Measurements from ENCODE around the gene TBC1D5. TPM values are rescaled to one million over a fixed set of nuclear protein-coding genes. Genes with fewer than 3 reads are reported as not detected.

TBC1D5 gene
- total and polyA plus RNA-seq, 8 donors, result 47.4 to 74.8 (median 55.3) TPM

DNA sequence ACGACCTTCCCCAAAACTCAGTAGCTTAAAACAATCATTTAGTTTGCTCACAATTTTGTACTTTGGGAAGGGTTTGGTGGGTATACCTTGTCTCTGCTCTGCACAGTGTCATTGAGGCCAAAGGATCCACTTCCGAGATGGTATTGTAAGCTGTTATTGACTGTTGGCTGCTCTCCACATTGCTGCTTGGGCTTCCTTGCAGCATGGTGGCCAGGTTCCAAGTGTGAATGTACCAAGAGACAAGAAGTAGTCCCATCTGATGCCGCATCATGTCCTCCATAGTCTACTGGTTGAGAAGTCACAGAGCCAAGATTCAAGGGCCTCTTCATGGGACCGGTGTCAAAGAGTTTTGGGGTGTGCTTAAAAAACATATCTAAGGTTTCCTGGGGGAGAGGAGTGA is 589.2 kb downstream of the TBC1D5 start:
- H3K4me1 ChIP-seq, result no peaks in the 10 kb centered on the region
- peaks cover 0 to 31% of the 10 kb centered on the region in 2 donors for H3K9me3 ChIP-seq
- TF ChIP-seq, protein P1, sequence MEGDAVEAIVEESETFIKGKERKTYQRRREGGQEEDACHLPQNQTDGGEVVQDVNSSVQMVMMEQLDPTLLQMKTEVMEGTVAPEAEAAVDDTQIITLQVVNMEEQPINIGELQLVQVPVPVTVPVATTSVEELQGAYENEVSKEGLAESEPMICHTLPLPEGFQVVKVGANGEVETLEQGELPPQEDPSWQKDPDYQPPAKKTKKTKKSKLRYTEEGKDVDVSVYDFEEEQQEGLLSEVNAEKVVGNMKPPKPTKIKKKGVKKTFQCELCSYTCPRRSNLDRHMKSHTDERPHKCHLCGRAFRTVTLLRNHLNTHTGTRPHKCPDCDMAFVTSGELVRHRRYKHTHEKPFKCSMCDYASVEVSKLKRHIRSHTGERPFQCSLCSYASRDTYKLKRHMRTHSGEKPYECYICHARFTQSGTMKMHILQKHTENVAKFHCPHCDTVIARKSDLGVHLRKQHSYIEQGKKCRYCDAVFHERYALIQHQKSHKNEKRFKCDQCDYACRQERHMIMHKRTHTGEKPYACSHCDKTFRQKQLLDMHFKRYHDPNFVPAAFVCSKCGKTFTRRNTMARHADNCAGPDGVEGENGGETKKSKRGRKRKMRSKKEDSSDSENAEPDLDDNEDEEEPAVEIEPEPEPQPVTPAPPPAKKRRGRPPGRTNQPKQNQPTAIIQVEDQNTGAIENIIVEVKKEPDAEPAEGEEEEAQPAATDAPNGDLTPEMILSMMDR (IDR thresholded peaks at IDR 0.05), result no peak
- intact Hi-C loops (cut with DNase I), result no loop called here
- H3K27ac ChIP-seq, result no peak overlapping the region
- H3K36me3 ChIP-seq, result peaks cover 0 to 51% of the 10 kb centered on the region in 2 donors
- no peak for DNase-seq
- ATAC-seq, result no peak
- no peaks in the 10 kb centered on the region for H3K27me3 ChIP-seq
- no peak overlapping the region for H3K4me3 ChIP-seq

DNA sequence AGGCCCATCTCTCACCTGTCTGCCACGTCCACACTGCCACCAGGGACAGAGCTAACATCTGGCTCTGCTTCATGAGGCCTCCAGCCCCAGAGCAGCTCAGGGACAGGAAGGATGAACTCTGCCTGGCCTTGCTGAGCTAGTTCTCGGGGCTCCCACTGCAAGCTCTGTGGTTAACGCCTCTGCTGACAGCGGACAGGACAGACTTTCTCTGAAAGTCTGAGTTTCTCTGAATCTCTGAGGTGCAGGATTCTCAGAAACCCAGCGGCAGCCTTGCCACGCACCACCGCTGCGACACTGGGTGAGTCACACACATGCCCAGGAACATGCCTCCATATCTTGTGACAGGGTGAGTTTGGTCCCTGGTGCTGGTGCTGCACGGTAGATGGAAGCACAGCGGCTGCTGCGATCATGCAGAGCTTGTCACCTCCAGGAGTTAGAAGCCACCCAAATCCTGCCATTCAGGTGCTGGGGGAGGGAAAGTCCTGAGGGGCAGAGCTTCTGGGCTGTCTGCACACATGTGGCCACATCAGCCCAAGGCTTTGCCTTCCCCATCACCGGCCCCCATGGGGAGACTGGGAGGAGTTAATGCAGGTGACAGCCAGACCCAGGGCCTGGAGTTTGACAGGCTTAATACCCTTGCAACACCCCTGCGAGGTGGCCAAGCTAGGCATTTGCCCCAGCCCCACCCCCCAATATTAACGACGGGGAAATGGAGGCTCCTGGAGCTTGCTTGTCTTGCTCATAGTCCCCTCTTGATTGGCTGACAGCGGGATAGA is 590.6 kb downstream of the TBC1D5 start:
- Histone ChIP-seq H3K36me3 (peaks cover 0 to 40% of the 10 kb centered on the region in 2 donors), H3K9me3 (peaks cover 0 to 31% of the 10 kb centered on the region in 2 donors), H3K4me1 (no peaks in the 10 kb centered on the region), H3K27me3 (no peaks in the 10 kb centered on the region), H3K27ac (no peak overlapping the region), H3K4me3 (no peak overlapping the region)
- TF ChIP-seq, protein P1 (IDR thresholded peaks at IDR 0.05), result no peak
- peak in 1 of 4 donors; percentile 39 for DNase-seq
- intact Hi-C loops (cut with DNase I), result no loop called here
- peak; percentile 37 for ATAC-seq

DNA sequence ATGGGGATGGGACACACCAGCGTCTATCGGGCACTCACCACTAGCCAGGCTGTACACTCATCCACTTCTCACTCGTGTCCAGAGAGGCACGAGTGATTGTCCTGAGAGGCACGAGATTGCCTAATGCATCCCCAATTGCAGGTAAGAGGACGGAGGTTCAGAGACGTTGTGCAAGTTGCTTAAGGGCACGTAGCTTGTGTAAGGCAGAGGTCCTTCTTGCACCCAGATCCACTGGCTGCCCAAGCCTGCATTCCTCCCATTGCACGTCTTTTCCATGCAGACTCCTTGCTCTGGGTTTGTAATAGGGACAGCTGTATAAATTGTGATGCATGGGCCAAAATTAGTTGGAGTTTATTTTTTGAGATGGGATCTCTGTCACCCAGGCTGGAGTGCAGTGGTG is 593.4 kb downstream of the TBC1D5 start:
- Histone ChIP-seq H3K4me3 (no peak overlapping the region), H3K4me1 (no peaks in the 10 kb centered on the region), H3K9me3 (peaks cover 0 to 26% of the 10 kb centered on the region in 2 donors), H3K27ac (no peak overlapping the region), H3K27me3 (no peaks in the 10 kb centered on the region), H3K36me3 (peaks cover 0 to 13% of the 10 kb centered on the region in 2 donors)
- DNase-seq, result no peak
- no peak for ATAC-seq
- TF ChIP-seq, protein P1 (IDR thresholded peaks at IDR 0.05), result no peak
- intact Hi-C loops (cut with DNase I), result no loop called here

DNA sequence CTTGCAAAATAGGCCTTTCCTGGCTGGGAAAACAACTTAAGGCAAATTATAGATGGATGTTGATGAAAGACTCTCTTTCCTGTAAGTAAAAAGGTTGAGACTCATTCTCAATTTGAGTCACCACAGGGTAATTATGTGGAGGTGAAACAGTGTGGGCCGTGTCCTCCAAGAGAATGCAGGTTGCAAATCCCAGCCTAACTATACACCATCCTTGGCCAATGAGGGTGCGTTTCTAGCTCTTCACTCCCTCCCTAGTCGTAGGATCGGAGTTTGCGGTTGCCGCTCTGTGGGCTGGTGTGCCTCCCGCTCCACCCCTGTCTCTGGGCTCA is 597.8 kb downstream of the TBC1D5 start:
- no peak overlapping the region for H3K27ac ChIP-seq
- H3K4me1 ChIP-seq, result no peaks in the 10 kb centered on the region
- no peaks in the 10 kb centered on the region for H3K36me3 ChIP-seq
- no peaks in the 10 kb centered on the region for H3K27me3 ChIP-seq
- H3K4me3 ChIP-seq, result no peak overlapping the region
- intact Hi-C loops (cut with DNase I), result no loop called here
- TF ChIP-seq, protein P1 (IDR thresholded peaks at IDR 0.05), result no peak
- DNase-seq (no peak), ATAC-seq (no peak)
- no peaks in the 10 kb centered on the region for H3K9me3 ChIP-seq

DNA sequence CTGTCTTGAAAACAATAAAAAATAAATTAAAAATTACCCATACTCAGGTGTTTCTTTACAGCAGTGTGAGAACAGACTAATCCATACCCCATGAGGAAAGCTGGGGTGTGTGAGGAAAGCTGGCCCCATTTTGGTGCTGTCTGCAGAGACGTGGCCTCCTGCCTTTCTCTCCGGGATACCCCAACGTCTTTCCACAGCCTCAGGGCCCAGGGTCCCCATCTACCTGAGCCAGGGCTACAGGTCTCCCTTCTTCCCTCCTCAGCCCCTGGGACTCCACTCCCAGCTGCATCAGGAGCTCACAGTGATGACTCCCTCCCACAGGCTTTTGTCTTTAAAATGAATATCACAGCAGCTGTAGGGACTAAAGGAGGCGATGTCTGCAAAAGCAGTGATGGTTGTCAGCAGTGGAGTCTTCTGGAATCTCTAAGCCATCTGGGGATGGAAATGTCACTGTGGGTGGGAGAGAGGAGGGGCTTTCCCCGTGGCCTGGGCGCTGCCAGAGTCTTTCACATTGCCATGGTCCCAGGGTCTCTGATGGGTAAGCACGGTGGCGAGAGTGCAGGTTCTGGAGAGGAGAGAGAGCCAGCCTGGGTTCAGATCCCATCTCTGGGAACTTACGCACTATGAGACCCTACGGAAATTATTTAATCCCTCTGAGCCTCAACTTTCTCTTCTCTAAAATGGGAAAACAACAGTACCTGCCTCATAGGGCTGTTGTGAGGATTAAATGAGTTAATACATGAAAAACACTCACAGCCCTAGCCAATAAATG is 598.4 kb downstream of the TBC1D5 start:
- intact Hi-C loops (cut with DNase I), result no loop called here

More for the DNA sequence above, 598.4 kb downstream of the TBC1D5 start:
- Histone ChIP-seq H3K4me1 (no peaks in the 10 kb centered on the region), H3K27me3 (no peaks in the 10 kb centered on the region), H3K9me3 (no peaks in the 10 kb centered on the region), H3K36me3 (no peaks in the 10 kb centered on the region), H3K27ac (no peak overlapping the region), H3K4me3 (no peak overlapping the region)
- DNase-seq, result no peak
- TF ChIP-seq, protein P1 (IDR thresholded peaks at IDR 0.05), result no peak
- no peak for ATAC-seq
